H1 (cell line): ENCODE data around the gene BANF1. TPM values are rescaled to one million over a fixed set of nuclear protein-coding genes. Genes with fewer than 3 reads are reported as not detected.

Experiments used
- BACH1 ChIP-seq: IDR thresholded peaks from 2 replicates; pipeline ENCODE4 v1.6.1; 2012; ENCODE audit warnings: low read length, improper control_type of control experiment
- BCL11A ChIP-seq, 2 experiments: IDR thresholded peaks; one replicate each; pipeline ENCODE4 v1.6.1; 2011; ENCODE audit warnings: low read depth in 2 of 2, low read length in 2 of 2, mild to moderate bottlenecking in 2 of 2
- CHD7 ChIP-seq: fragments of 300-600 bp; sonication (generic); IDR thresholded peaks from 2 replicates; pipeline ENCODE4 v1.7.1; 2012; ENCODE audit warnings: low read length, moderate library complexity, mild to moderate bottlenecking, inconsistent platforms; ENCODE audit not compliant: insufficient replicate concordance
- SIN3A ChIP-seq, 2 experiments: IDR thresholded peaks in 1 of 2; conservative IDR thresholded peaks in 1 of 2; 2 replicates each; pipeline ENCODE4 v1.6.1; 2011 to 2012; ENCODE audit warnings: low read length in 2 of 2, improper control_type of control experiment in 1 of 2, low read depth in 1 of 2, mild to moderate bottlenecking in 1 of 2
- polyA plus RNA-seq, 7 experiments: library from polyadenylated mRNA; depleted of rRNA in 3 of 7; stranded (reverse) in 5 of 7; unstranded in 2 of 7; fragments of >200 nt in 5 of 7; fragments of 200-250 nt in 2 of 7; gene quantifications; 1 replicate in 5 of 7; 2 replicates in 1 of 7; 4 replicates in 1 of 7; pipeline versions ENCODE4 v1.2.1 to v1.2.3, GENCODE V29; 2011 to 2013; ENCODE audit warnings: missing spikeins in 2 of 7, mixed read lengths in 2 of 7
- total RNA-seq: library from RNA; stranded (reverse); fragmentation: NEBNext Ultra II Directional; extraction: Animal tissue kit (Norgen Biotek cat#: 25700); gene quantifications from 2 replicates; pipeline ENCODE4 v1.2.1, GENCODE V29; 2021

Gene BANF1
- total and polyA plus RNA-seq, 2 of the 8 experiments (the other 6 are each of a cell fraction or from before 2014, with no cell fraction given): 330 to 467 TPM

GRCh38 chr11:65978391-65979238 lies 23.7 kb upstream of the BANF1 start (continued):
- TF ChIP-seq CHD7 (no peak), SIN3A (conservative IDR thresholded peaks at IDR 0.05 in 1 of 2, IDR thresholded peaks at IDR 0.05 in 1 of 2; ENCODE audit: low read depth in 1 of 2, low read length in 2 of 2) (no peak), BACH1 (no peak), BCL11A (IDR thresholded peaks at IDR 0.05; ENCODE audit: low read depth in 2 of 2, low read length in 2 of 2) (no peak)
